Measurements from ENCODE around the gene KIRREL3.

DNA sequence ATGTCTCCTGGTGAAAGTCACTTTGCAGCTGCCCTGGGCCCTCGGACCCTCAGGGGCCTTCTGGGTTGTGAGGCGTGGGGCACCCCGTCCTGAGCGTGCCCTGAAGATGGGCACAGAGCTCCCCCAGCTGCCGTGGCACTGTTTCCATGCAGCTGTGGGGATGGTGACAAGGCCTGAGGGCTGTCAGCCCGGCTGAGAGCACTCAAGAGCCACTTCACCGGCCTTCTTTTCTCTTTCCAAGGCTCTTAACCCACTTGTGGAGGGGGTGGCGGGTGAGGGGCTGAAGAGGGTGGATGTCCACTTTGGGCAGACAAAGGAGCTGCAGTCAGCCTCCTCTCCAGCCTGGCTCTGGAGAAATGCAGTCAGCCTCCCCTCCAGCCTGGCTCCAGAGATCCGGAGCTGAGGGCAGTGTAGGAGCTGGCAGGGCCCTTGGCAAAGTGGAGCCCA lies 405.6 kb downstream of the KIRREL3 start:
- TF ChIP-seq SMC3 (IDR thresholded peaks at IDR 0.05; ENCODE audit: low read depth, low read length) (no peak), POLR2A (IDR thresholded peaks at IDR 0.05; ENCODE audit: low read depth, low read length) (no peak), CEBPB (IDR thresholded peaks at IDR 0.05; ENCODE audit: low read depth, low read length) (no peak), CHD1 (IDR thresholded peaks at IDR 0.05; ENCODE audit: low read depth, low read length) (no peak), RAD21 (IDR thresholded peaks at IDR 0.05; ENCODE audit: low read length) (no peak), MXI1 (IDR thresholded peaks at IDR 0.05; ENCODE audit: borderline replicate concordance, low read depth, low read length) (no peak), MAFK (IDR thresholded peaks at IDR 0.05; ENCODE audit: low read depth, low read length) (no peak)
- TF ChIP-seq, protein P1, sequence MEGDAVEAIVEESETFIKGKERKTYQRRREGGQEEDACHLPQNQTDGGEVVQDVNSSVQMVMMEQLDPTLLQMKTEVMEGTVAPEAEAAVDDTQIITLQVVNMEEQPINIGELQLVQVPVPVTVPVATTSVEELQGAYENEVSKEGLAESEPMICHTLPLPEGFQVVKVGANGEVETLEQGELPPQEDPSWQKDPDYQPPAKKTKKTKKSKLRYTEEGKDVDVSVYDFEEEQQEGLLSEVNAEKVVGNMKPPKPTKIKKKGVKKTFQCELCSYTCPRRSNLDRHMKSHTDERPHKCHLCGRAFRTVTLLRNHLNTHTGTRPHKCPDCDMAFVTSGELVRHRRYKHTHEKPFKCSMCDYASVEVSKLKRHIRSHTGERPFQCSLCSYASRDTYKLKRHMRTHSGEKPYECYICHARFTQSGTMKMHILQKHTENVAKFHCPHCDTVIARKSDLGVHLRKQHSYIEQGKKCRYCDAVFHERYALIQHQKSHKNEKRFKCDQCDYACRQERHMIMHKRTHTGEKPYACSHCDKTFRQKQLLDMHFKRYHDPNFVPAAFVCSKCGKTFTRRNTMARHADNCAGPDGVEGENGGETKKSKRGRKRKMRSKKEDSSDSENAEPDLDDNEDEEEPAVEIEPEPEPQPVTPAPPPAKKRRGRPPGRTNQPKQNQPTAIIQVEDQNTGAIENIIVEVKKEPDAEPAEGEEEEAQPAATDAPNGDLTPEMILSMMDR (conservative IDR thresholded peaks at IDR 0.05; ENCODE audit: low read depth, low read length) = no peak
- TF ChIP-seq, protein P2, sequence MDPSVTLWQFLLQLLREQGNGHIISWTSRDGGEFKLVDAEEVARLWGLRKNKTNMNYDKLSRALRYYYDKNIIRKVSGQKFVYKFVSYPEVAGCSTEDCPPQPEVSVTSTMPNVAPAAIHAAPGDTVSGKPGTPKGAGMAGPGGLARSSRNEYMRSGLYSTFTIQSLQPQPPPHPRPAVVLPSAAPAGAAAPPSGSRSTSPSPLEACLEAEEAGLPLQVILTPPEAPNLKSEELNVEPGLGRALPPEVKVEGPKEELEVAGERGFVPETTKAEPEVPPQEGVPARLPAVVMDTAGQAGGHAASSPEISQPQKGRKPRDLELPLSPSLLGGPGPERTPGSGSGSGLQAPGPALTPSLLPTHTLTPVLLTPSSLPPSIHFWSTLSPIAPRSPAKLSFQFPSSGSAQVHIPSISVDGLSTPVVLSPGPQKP (IDR thresholded peaks at IDR 0.05; ENCODE audit: borderline replicate concordance, low read depth, low read length) = no peak
- TF ChIP-seq, protein P3, sequence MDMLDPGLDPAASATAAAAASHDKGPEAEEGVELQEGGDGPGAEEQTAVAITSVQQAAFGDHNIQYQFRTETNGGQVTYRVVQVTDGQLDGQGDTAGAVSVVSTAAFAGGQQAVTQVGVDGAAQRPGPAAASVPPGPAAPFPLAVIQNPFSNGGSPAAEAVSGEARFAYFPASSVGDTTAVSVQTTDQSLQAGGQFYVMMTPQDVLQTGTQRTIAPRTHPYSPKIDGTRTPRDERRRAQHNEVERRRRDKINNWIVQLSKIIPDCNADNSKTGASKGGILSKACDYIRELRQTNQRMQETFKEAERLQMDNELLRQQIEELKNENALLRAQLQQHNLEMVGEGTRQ (IDR thresholded peaks at IDR 0.05; ENCODE audit: low read depth, low read length) = no peak

All from IMR-90 (cell line).